MM.1S (cell line): Measurements from ENCODE around the gene ISOC2.
A peak's percentile ranks its signal among the peaks of the same experiment; 100 is the strongest.
"Not testable (repeated sequence)": the region's sequence is repeated elsewhere in the genome, so short reads cannot be mapped to it uniquely, and the experiment has no call there.

ENCODE experiments used
- DNase-seq: peaks from one replicate; pipeline ENCODE4 v3.0.0-alpha.2; 2015
- H2AFZ ChIP-seq: fragments of 300-600 bp; sonication (generic); 2 replicates; pipeline ENCODE4 v1.6.0; 2016; ENCODE audit warnings: antibody characterized with exemption, low read length
- H3F3A ChIP-seq: fragments of 300-600 bp; sonication (generic); 2 replicates; pipeline ENCODE4 v1.6.1; 2016; ENCODE audit warnings: mild to moderate bottlenecking, antibody characterized with exemption, low read length, moderate library complexity, mixed read lengths; ENCODE audit not compliant: insufficient read depth
- H3K27ac ChIP-seq: fragments of 300-600 bp; sonication (generic); 2 replicates; pipeline ENCODE4 v1.5.1; 2016; ENCODE audit warnings: mild to moderate bottlenecking, low read length
- H3K27me3 ChIP-seq: fragments of 300-600 bp; sonication (generic); replicated peaks from 2 replicates; pipeline ENCODE4 v1.6.0; 2016; ENCODE audit warnings: low read length; ENCODE audit not compliant: insufficient read depth
- H3K36me3 ChIP-seq: fragments of 300-600 bp; sonication (generic); replicated peaks from 2 replicates; pipeline ENCODE4 v1.6.1; 2016; ENCODE audit warnings: mild to moderate bottlenecking, low read length, mixed read lengths; ENCODE audit not compliant: insufficient read depth
- H3K4me1 ChIP-seq: fragments of 300-600 bp; sonication (generic); 2 replicates; pipeline ENCODE4 v1.6.1; 2016; ENCODE audit warnings: low read length, mixed read lengths
- H3K4me2 ChIP-seq: fragments of 300-600 bp; sonication (generic); 2 replicates; pipeline ENCODE4 v1.6.0; 2016; ENCODE audit warnings: low read depth, low read length
- H3K4me3 ChIP-seq: fragments of 300-600 bp; sonication (generic); 2 replicates; pipeline ENCODE4 v1.5.1; 2016; ENCODE audit warnings: low read length, mixed read lengths
- H3K79me2 ChIP-seq: fragments of 300-600 bp; sonication (generic); 2 replicates; pipeline ENCODE4 v1.6.1; 2016; ENCODE audit warnings: mixed run types, low read length, mixed read lengths
- H3K9ac ChIP-seq: fragments of 300-600 bp; sonication (generic); 2 replicates; pipeline ENCODE4 v1.6.1; 2016; ENCODE audit warnings: low read length, mixed read lengths
- H3K9me2 ChIP-seq: fragments of 300-600 bp; sonication (generic); replicated peaks from 2 replicates; pipeline ENCODE4 v1.6.1; 2016; ENCODE audit warnings: mild to moderate bottlenecking, low read length, mixed read lengths; ENCODE audit not compliant: insufficient read depth
- H3K9me3 ChIP-seq: fragments of 300-600 bp; sonication (generic); replicated peaks from 2 replicates; pipeline ENCODE4 v1.6.1; 2016; ENCODE audit warnings: mild to moderate bottlenecking, low read length, mixed read lengths; ENCODE audit not compliant: insufficient read depth
- H4K20me1 ChIP-seq: fragments of 300-600 bp; sonication (generic); 2 replicates; pipeline ENCODE4 v1.6.1; 2016; ENCODE audit warnings: mild to moderate bottlenecking, low read length, moderate library complexity, mixed read lengths; ENCODE audit not compliant: insufficient read depth
- EZH2 ChIP-seq: fragments of 300-600 bp; sonication (generic); optimal IDR thresholded peaks from 2 replicates; pipeline ENCODE3; 2017; ENCODE audit warnings: low read depth, mild to moderate bottlenecking, antibody characterized with exemption, low read length, mixed read lengths
- EZH2phosphoT487 ChIP-seq: fragments of 300-600 bp; sonication (generic); IDR thresholded peaks from 2 replicates; pipeline ENCODE4 v1.6.1; 2018; ENCODE audit warnings: antibody characterized with exemption, low read length
- TF ChIP-seq, protein P1 (sequence below): fragments of 300-600 bp; sonication (generic); IDR thresholded peaks from 2 replicates; pipeline ENCODE4 v1.5.1; 2016; ENCODE audit warnings: antibody characterized with exemption, low read length, mixed read lengths

Gene ISOC2

DNA sequence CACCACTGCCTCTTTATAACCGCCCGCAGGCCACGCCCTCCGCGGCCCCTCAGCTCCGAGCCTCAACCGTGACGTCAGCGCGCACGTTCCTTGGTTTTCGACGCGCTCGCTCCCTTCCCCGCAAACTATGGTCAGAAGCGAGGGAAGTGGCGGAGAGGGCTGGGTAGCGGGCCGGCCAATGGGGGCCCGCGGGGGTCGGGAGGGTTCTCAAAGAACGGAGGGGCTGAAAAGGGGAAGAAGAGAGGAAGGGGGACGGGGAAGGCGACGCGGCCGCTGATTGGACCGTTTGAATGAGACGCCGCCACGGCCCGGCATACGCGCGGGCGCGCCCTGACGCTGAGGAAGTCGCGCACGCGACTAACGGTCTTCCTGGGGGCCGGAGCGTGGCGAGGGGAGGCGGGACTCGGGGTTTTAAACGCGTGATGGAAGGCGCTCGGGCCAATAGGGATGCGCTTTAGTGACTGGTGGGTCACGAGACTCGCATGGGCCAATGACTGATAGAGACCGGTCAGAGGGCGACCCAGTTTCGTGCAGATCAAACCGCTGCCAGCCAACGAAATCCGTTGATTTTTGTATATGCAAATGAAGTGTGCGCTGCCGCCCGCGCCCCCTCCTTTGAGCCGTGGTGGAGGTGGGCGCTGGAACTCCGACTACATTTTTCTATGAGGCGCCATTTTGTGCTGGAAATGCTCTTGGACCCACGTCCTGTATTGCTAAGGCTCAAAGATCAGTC is 53.5 kb downstream of the ISOC2 start:
- Histone ChIP-seq H2AFZ (peak overlapping the region; percentile 99), H3K79me2 (peaks cover 39% of the 10 kb centered on the region), H3K36me3 (peaks cover 13% of the 10 kb centered on the region)

DNA sequence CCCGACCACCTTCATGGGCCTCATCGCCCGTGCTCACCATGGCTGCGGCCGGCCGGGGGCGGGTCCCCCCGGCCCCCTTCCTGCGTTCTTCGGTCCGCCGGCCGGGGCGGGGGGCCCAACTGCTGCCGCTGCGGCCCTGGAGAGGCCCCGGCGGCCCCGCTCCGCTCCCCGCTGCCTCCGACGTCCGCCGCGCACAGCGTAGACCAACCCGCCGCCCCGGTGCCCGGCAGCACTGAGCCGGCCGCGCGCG is 54.0 kb downstream of the ISOC2 start, which contains the start of gene UBE2S:
Gene UBE2S, minus strand, starts transcription at position 239 of the 250 bp plus-strand sequence. Its CDS starts 199 bp downstream, at position 40.
- not testable (repeated sequence) for H3K9me2 ChIP-seq, DNase-seq, H3K9me3 ChIP-seq, H3K27me3 ChIP-seq
- H3K36me3 ChIP-seq: peaks cover 17% of the 10 kb centered on the region
- peak within 1 kb of the TSS; percentile 99 for H2AFZ ChIP-seq
- H3K79me2 ChIP-seq: peaks cover 44% of the 10 kb centered on the region
- peaks cover 20% of the 10 kb centered on the region for H4K20me1 ChIP-seq
- H3K9ac ChIP-seq: peak within 1 kb of the TSS; percentile 91
- H3K4me3 ChIP-seq: peak within 1 kb of the TSS; percentile 89
- peaks cover 20% of the 10 kb centered on the region for H3K4me1 ChIP-seq
- H3K27ac ChIP-seq: peak within 1 kb of the TSS; percentile 93
- H3F3A ChIP-seq: peaks cover 21% of the 10 kb centered on the region
- H3K4me2 ChIP-seq: peak within 1 kb of the TSS; percentile 98

More for the DNA sequence above, 53.5 kb downstream of the ISOC2 start:
- peaks cover 20% of the 10 kb centered on the region for H3F3A ChIP-seq
- H3K27ac ChIP-seq: peak overlapping the region; percentile 93
- peak overlapping the region; percentile 98 for H3K4me2 ChIP-seq
- peak; percentile 99 for DNase-seq
- no peaks in the 10 kb centered on the region for H3K9me2 ChIP-seq
- peak overlapping the region; percentile 91 for H3K9ac ChIP-seq
- H3K9me3 ChIP-seq: no peaks in the 10 kb centered on the region
- TF ChIP-seq EZH2: no peak
- no peak for TF ChIP-seq EZH2phosphoT487
- TF ChIP-seq, protein P1, sequence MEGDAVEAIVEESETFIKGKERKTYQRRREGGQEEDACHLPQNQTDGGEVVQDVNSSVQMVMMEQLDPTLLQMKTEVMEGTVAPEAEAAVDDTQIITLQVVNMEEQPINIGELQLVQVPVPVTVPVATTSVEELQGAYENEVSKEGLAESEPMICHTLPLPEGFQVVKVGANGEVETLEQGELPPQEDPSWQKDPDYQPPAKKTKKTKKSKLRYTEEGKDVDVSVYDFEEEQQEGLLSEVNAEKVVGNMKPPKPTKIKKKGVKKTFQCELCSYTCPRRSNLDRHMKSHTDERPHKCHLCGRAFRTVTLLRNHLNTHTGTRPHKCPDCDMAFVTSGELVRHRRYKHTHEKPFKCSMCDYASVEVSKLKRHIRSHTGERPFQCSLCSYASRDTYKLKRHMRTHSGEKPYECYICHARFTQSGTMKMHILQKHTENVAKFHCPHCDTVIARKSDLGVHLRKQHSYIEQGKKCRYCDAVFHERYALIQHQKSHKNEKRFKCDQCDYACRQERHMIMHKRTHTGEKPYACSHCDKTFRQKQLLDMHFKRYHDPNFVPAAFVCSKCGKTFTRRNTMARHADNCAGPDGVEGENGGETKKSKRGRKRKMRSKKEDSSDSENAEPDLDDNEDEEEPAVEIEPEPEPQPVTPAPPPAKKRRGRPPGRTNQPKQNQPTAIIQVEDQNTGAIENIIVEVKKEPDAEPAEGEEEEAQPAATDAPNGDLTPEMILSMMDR: no peak
- peaks cover 20% of the 10 kb centered on the region for H3K4me1 ChIP-seq
- peaks cover 15% of the 10 kb centered on the region for H4K20me1 ChIP-seq
- H3K27me3 ChIP-seq: peaks cover 5% of the 10 kb centered on the region; the same call in 1 of the 2 replicates
- H3K4me3 ChIP-seq: peak overlapping the region; percentile 89

DNA sequence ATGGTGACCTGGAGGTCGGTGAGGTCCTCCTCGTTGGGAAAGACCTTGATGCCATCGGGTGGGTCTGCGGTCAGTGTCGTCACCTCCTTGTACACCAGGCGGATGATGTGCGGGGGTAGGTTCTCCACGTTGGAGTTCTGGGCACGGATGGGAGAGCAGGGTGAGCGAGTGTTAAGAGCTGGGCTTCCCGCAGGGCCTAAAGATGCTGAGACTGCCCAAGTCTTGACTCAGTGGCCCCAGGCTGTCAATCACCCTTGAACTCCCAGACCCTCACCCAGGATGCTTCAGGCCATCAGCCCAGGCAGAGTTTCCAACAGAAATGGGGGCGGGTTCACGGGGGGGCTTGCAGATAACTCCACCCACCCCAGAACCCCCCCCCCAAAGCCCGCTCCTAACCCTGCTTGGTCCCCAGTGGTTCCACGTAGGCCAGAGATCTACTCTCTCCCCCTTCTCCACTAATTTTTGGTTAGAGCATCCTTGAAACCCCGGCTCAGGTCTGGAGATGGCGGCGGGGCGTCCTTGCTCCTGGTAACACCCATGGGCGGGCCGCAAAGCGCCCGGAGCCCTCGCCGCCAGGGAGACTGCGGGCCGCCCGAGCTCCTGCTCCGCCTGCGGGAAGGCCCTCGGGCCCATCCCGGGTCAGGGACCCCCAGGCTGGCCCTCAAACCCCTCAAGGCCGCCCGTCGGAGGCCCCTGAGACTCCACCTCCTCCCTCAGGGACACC is 54.5 kb downstream of the ISOC2 start:
- Histone ChIP-seq H3K4me2 (peak overlapping the region; percentile 98), H3K4me1 (peaks cover 20% of the 10 kb centered on the region), H3K27ac (peak overlapping the region; percentile 93; the same call in 1 of the 2 replicates), H3K9me3 (no peaks in the 10 kb centered on the region), H3K79me2 (peaks cover 46% of the 10 kb centered on the region), H4K20me1 (peaks cover 20% of the 10 kb centered on the region), H3K9me2 (no peaks in the 10 kb centered on the region), H3K4me3 (peak overlapping the region; percentile 89), H2AFZ (no peak overlapping the region), H3K36me3 (peaks cover 17% of the 10 kb centered on the region), H3K9ac (peak overlapping the region; percentile 91), H3K27me3 (peaks cover 5% of the 10 kb centered on the region; the same call in 1 of the 2 replicates), H3F3A (peaks cover 26% of the 10 kb centered on the region)
- peak; percentile 30 for DNase-seq
- TF ChIP-seq EZH2phosphoT487 (no peak), EZH2 (no peak)
- TF ChIP-seq, protein P1: no peak
